Measurements from ENCODE around the gene PANK4. TPM values are rescaled to one million over a fixed set of nuclear protein-coding genes. Genes with fewer than 3 reads are reported as not detected.

Gene PANK4
- total and polyA plus RNA-seq, 8 donors, result 9.7 to 26.4 (median 11.6) TPM

GRCh38 chr1:2523891-2524609 lies 2.3 kb downstream of the PANK4 start:
- no peaks in the 10 kb centered on the region for H3K9me3 ChIP-seq
- TF ChIP-seq CTCF (IDR thresholded peaks at IDR 0.05), result no peak
- ATAC-seq (no peak), FAIRE-seq (no peak), DNase-seq (no peak)
- no peak overlapping the region for H3K27ac ChIP-seq
- H3K36me3 ChIP-seq, result peaks cover 0 to 24% (median 14%) of the 10 kb centered on the region in 3 donors
- no peak overlapping the region for H3K4me3 ChIP-seq
- WGBS, 2 donors, result 69 to 75% methylated on average over 10 of the region's 10 CpGs
- intact Hi-C loops (cut with DNase I), result no loop called here
- no peaks in the 10 kb centered on the region for H3K27me3 ChIP-seq
- peaks cover 0 to 23% (median 8%) of the 10 kb centered on the region in 3 donors for H3K4me1 ChIP-seq

- no peak for DNase-seq
- no peak for TF ChIP-seq CTCF (IDR thresholded peaks at IDR 0.05)
- FAIRE-seq, result no peak
- Histone ChIP-seq H3K4me3 (no peak overlapping the region), H3K36me3 (peaks cover 5 to 31% (median 21%) of the 10 kb centered on the region in 3 donors), H3K9me3 (no peaks in the 10 kb centered on the region), H3K4me1 (peaks cover 0 to 19% (median 8%) of the 10 kb centered on the region in 3 donors), H3K27ac (no peak overlapping the region), H3K27me3 (no peaks in the 10 kb centered on the region)
- intact Hi-C loops (cut with DNase I), result no loop called here
- ATAC-seq, result no peak
- 73 to 75% methylated on average over 32 of the region's 32 CpGs for WGBS, 2 donors
Measured at GRCh38 chr1:2523191-2523890, 3.1 kb downstream of the PANK4 start.

- H3K4me3 ChIP-seq, result no peak overlapping the region
- intact Hi-C loops (cut with DNase I), result no loop called here
- peaks cover 8 to 43% (median 32%) of the 10 kb centered on the region in 3 donors for H3K36me3 ChIP-seq
- no peak for TF ChIP-seq CTCF (IDR thresholded peaks at IDR 0.05)
- ATAC-seq, result no peak
- peaks cover 0 to 16% (median 8%) of the 10 kb centered on the region in 3 donors for H3K4me1 ChIP-seq
- H3K27me3 ChIP-seq, result no peaks in the 10 kb centered on the region
- FAIRE-seq, result no peak
- 86 to 88% methylated on average over 7 of the region's 7 CpGs for WGBS, 2 donors
- no peak for DNase-seq
- no peaks in the 10 kb centered on the region for H3K9me3 ChIP-seq
- no peak overlapping the region for H3K27ac ChIP-seq
Measured at GRCh38 chr1:2522230-2522629, 4.2 kb downstream of the PANK4 start.

- Histone ChIP-seq H3K9me3 (no peaks in the 10 kb centered on the region), H3K27me3 (no peaks in the 10 kb centered on the region), H3K4me3 (no peak overlapping the region), H3K36me3 (peaks cover 15 to 55% (median 36%) of the 10 kb centered on the region in 3 donors), H3K27ac (no peak overlapping the region), H3K4me1 (peaks cover 0 to 16% (median 8%) of the 10 kb centered on the region in 3 donors)
- intact Hi-C loops (cut with DNase I), result no loop called here
- ATAC-seq, result no peak
- WGBS, 2 donors, result 79 to 80% methylated on average over 21 of the region's 21 CpGs
- FAIRE-seq, result no peak
- DNase-seq, result no peak
- no peak for TF ChIP-seq CTCF (IDR thresholded peaks at IDR 0.05)
Measured at GRCh38 chr1:2520806-2521205, 5.6 kb downstream of the PANK4 start.

- 95 to 96% methylated on average over 19 to 20 of the region's 20 CpGs for WGBS, 2 donors
- Histone ChIP-seq H3K27me3 (no peaks in the 10 kb centered on the region), H3K36me3 (peaks cover 15 to 59% (median 36%) of the 10 kb centered on the region in 3 donors), H3K4me1 (peaks cover 0 to 13% (median 8%) of the 10 kb centered on the region in 3 donors), H3K27ac (no peak overlapping the region), H3K9me3 (no peaks in the 10 kb centered on the region), H3K4me3 (no peak overlapping the region)
- DNase-seq (no peak), FAIRE-seq (no peak), ATAC-seq (no peak)
- intact Hi-C loops (cut with DNase I), result no loop called here
- TF ChIP-seq CTCF (IDR thresholded peaks at IDR 0.05), result no peak
Measured at GRCh38 chr1:2520206-2520605, 6.2 kb downstream of the PANK4 start.

Measured in pancreas (tissue), 10 donors.